ENCODE data around the gene C1orf35. TPM values are rescaled to one million over a fixed set of nuclear protein-coding genes. Genes with fewer than 3 reads are reported as not detected.

The C1orf35 gene
- polyA plus RNA-seq, 3 donors, result 13.4 to 23.6 (median 23.2) TPM

DNA sequence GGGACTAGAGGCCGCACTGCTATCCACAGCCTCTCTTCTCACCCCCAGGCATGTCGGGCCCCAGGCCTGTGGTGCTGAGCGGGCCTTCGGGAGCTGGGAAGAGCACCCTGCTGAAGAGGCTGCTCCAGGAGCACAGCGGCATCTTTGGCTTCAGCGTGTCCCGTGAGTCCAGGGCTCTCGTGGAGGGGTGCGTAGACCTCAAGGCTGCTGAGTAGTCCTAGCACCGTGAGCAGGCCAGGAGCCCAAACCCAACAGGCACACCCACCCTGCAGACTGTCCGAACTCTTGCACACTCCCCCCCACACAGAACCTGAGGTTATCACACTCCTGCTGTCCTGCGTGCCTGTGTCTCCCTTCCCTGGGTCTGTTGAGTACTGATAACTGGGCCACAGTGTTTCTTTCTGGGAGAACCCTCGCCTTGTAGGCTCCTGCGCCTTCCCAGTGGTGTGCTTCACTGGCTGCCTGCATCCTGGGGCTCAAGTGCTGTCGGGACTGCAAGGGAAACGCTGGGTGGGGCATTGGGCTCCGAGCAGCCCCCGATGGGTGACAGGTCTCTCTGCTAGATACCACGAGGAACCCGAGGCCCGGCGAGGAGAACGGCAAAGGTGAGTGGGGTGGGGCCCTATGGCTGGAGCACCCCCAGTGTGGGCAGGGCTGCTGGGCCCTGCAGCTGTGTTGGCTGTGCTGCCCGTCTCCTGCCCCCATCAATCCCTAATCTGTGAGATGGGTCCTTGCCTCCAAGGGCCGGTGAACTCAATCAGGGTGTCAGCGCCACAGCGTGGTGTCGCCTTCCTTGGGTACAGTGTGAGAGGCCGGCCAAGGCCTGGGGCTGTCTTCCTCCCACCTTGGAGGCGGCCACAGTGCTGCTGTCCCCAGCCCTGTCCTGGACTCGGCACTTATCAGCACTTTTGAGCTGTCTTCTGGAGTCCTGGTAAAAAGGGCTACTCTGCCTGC is 42.6 kb upstream of the C1orf35 start:
- no peak for DNase-seq (ENCODE audit: extremely low read depth in 1 of 11, low read depth in 9 of 11, low spot score in 4 of 11)

DNA sequence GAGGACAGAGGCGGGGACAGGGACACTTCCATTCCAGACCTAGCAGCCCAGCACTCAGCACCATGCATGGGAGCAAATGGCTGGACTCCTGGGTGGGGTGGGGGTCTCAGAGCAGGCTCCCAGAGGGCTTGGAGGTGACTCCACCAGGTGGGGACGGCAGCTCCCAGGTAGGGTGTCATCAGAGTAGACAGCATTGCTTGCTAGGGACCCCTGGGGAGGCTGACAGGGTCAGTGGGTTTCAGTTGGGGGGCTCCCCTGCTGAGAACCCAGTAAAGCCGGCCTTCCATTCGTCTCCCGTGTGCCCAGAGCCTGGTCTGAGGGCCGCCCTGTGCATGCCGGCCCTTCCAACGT is 41.8 kb upstream of the C1orf35 start:
- no peak for DNase-seq (ENCODE audit: extremely low read depth in 1 of 11, low read depth in 9 of 11, low spot score in 4 of 11)

DNA sequence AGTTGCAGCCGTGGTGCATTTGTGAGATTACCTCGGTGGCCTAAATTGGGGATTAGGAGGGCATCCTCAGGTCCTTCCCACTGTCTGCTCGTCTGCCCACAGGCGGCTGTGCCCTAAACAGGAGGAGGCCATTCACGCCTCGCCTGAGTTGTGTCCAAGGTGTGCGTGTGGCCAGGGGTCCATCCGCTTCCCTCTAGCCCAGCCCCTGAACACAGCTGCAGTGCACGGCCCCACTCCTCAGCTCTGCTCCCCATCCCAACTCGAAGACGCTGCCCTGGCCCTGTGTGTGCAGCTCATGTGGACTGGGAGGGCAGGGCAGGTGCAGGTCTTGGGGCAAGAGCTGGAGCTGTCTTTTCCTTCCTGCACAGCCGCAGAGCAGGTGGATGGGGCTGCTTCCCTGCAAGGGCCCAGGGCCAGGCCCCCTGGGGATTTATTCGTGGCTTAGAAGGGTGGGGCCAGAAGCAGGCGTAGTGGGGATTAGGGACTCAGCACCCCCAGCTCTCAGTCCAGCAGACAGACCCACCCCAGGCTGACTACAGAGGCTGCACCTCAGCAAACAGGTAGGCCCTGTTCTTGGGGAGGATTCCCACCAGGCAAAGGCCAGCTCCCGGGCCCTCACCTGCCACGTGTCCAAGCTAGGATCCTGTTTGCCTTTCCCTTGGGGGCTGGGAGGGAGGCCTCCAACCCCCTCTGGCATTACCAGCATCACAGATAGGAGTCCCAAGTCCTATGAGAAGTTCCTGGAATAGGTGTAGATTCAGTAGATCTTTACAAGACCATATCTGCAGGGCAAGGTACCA is 41.3 kb upstream of the C1orf35 start:
- DNase-seq (ENCODE audit: extremely low read depth in 1 of 11, low read depth in 9 of 11, low spot score in 4 of 11), result no peak

DNA sequence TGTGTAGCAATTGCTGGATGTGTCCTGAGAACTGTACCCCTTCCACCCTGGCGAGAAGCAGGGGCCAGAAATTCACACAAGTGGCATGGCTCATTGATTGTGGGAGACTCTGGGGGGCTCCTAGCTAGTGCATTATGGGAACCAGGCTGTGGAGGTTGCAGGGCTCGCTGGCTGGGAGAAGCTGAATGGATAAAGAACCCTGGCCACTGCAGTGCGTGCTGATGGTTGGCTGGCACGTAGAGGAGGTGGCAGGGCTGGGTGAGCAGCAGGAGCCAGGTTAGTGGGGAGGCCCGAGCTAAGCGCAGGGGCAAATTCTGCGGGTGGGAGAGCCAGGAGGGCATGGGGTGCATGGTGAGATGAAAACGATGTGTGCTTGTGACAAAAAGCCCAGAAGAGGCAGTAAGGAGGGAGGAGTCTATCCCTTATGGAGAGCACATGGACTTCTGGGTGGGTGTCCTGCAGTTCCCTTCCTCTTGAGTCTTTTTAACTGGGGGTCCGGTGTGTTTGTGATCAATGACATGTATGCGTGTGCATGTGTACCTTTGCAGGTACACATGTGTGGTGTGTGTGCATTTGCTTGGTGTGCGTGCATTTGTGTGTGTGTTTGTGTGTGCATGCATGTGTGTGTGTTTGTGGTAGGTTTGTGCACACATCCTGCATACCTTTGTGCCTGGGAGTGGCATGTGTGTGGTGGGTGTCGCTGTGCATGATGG is 40.5 kb upstream of the C1orf35 start:
- no peak for DNase-seq (ENCODE audit: extremely low read depth in 1 of 11, low read depth in 9 of 11, low spot score in 4 of 11)

DNA sequence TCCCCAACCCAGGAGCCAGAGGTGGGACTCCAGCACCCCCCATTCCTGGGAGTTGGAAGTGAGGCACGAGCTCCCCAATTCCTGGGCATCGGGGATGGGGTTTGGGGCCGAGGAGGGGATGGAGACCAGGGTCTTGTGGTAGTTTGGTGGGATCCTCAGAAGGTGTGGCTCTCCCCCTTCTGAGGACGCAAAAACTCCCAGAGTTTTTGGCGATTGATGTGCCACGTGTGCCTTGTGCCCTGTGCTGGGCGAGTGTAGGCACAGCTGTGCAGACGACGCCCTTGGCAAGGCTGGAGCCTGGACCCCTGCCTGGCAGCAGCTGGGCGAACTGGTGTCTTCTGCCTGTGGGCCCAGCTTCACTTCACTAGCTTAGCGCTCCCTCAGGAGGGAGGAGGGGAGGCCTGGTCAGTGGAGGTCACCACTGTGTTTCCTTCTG is 39.6 kb upstream of the C1orf35 start:
- no peak for DNase-seq (ENCODE audit: extremely low read depth in 1 of 11, low read depth in 9 of 11, low spot score in 4 of 11)

DNA sequence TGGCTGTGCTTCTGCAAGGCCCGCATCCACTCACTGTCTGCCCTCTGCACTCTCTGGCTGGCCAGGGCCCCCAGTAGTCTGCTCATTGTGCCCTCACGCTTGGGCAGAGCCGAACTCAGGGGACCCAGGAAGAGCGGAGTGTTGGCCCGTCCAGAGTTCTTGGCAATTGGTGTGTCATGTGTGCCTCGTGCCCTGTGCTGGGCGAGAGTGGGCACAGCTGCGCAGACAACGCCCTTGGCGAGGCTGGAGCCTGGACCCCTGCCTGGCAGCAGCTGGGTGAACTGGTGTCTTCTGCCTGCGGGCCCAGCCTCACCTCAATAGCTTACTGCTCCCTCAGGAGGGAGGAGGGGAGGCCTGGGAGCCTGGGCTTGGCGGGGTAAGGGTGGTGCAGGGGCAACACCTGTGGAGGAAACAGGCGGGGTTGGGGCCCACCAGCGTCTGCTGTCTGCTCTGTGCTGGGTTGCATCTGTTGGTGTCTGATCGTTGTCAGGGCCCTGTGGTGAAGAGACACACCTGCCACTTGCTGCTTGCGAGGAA is 39.1 kb upstream of the C1orf35 start:
- no peak for DNase-seq (ENCODE audit: extremely low read depth in 1 of 11, low read depth in 9 of 11, low spot score in 4 of 11)

DNA sequence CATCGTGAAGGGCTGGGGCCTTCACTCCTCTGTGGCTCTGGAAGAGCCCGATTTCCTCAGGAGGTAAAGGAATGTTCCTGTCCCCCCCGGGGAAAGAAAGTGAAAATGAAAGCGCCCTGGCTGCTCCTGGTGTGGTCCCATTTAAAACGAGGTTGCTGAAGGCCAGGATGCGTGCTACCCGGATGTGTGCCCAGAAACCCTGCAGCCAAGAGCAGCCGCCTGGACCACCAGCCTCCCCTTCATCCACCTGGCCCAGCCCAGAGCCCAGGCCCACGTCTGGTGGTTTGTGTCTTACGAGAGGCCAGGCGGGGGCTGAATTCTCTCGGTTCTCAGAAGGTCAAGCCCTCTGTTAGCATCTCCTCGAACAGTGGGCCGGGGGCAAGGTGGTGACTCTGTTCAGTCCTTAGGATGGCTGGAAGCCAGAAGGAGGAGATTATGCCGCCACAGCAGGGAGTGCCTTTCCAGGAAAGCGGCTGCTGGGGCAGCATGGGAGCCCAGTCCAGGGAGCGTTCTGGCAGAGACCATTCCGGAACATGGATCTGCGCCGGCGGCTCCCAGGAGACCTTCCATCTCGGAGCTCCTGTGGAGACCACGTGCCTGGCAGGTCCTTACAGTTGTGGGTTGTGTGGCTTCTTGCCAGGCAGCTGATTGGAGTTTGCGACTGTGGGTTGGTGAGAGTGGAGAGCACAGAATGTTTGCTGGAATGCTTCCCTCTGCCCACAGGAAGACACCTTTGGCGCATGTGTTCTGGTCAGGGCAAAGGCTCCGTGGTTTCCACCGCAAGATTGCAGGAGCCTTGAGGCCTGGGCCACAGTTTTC is 38.3 kb upstream of the C1orf35 start:
- DNase-seq (ENCODE audit: extremely low read depth in 1 of 11, low read depth in 9 of 11, low spot score in 4 of 11), result no peak

DNA sequence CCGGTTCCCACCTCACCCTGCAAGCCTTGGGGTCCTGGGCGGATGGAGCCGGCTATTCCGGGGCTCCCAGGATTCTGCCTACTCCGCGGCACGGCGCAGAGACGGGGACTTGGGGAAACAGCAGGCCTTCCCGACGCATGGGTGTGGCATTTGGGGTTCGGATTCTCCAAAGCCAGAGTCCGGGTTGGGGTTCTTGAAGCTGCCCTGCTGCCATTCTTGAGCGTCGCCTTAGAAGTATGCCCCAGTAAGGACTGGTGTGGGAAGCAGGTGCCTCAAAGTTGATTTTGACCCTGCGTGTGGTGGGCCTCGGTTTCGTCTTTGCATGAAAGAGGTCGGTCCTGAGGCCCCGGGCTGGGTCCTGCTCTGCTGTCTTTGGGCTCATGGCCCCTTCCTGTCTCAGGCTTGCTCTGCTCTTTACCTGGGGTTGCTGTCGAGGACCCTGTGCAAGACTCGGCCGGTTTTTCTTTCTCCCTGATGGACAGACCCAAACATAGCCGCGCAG is 37.6 kb upstream of the C1orf35 start:
- no peak for DNase-seq (ENCODE audit: extremely low read depth in 1 of 11, low read depth in 9 of 11, low spot score in 4 of 11)

DNA sequence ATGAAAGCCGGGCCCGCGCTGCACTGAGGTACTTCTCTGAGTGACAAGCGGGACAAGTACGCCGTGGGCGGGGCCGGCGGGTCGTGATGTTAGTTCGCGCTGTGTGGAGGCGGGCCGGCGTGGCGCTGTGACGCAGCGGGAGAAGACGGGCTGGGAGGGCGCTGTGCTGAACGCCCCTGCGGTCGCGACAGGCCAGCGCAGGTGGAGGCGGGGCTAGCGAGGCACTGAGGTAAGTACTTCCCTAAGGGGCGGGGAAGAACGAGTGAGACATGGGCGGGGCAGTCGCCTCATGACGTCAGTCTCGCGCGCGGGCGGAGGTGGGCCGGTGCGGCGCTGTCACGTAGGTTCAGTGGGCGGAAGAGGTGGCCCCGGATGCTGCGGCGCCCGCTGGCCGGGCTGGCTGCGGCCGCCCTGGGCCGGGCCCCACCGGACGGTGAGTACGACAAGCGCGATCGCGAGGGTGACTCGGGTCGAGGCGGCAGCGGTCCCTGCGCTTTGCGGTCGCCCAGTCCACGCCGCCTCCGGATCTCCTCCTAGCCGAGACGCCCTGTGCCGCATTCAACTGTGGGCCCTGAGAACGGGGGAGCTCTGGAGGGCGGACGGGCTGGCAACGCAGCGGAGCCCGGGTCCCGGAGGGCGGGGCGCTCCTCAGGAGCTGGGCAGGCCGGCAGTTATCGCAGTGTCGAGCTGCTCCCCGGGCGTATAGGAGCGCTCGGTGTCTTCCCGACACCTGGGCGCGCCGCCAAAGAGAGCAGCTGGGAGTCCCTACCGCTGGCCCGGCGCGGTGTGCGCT is 37.0 kb upstream of the C1orf35 start, which contains the start of gene GUK1:
GUK1 (plus strand) TSS at position 349 of the 793 bp plus-strand sequence; CDS start at position 373, 24 bp downstream.
- DNase-seq (ENCODE audit: extremely low read depth in 1 of 11, low read depth in 9 of 11, low spot score in 4 of 11), result peak; percentile 90 to 98 (median 97)

DNA sequence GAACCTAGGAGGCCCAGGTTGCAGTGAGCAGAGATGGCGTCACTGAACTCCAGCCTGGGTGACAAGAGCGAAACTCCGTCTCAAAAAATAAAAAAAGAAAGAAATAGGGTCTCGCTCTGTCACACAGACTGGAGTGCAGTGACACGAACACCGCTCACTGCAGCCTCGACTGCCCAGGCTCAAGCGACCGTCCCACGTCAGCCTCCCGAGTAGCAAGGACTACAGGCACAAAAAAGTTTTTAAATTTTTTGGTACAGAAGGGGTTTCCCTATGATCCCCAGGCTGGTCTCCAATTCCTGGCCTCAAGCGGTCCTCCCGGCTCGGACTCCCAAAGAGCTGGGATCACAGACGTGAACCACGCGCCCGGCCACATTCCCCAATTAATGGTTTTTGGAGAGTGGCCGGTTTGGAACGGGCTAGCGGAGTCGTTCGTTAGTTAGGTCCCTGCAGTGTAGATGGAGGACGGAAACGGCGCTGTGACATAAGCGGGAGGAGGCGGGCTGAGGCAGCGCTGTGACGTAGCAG is 36.3 kb upstream of the C1orf35 start:
- no peak for DNase-seq (ENCODE audit: extremely low read depth in 1 of 11, low read depth in 9 of 11, low spot score in 4 of 11)

DNA sequence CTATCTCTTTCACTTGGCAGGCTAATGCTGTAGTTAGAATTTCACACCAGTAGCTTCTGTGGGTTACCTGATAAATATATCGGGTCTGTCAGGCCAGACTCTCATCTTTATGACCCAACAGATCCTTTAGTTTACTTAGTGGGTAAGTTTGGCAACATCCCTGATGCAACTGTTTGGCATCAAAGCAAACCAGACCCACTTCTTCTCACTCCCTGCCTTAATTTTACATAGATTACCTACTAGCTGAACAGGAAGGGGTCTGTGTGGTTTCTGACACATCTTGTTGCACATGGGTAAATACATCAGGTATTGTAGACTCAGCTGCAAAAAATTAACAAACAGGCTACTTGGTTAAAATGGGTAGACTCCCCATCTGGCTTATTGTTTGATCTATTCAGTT is 33.8 kb upstream of the C1orf35 start:
- no peak for DNase-seq (ENCODE audit: extremely low read depth in 1 of 11, low read depth in 9 of 11, low spot score in 4 of 11)

DNA sequence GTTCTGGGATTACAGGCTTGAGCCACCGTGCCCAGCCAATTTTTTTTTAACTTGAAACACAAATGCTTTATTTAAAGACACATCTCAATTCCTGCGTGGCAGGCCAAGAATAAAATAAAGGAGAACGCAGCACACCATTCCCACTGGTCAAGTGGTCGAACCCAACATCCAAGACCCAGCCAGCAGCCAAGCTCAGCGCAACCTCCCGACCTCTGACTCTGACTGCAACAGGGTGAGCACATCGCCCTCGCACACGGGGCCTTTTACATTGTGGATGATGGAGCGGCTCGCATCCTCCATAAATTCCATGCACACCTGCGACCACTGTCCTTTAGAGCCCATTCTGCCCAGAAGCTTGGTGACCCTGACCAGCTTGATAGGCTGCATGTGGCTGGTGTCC is 31.5 kb upstream of the C1orf35 start:
- DNase-seq (ENCODE audit: extremely low read depth in 1 of 11, low read depth in 9 of 11, low spot score in 4 of 11), result no peak

DNA sequence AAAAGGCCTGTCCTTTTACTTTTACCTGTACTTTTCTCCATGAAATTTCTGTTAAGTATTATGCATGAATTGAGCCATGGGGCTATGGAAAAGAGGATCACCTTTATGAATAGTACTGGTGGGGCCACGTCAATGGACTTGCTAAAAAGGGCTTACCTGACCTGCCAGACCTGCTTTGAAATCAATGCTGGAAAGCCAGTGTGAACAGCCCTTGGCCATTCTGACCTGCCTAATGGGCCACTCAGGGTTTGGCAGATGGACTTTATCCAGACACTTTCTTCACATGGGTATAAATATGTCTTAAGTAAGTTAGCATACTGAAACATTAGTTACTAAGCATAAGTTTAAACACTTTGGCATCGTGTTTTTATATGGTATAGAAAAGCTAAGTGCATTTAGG is 28.6 kb upstream of the C1orf35 start:
- DNase-seq (ENCODE audit: extremely low read depth in 1 of 11, low read depth in 9 of 11, low spot score in 4 of 11), result no peak

DNA sequence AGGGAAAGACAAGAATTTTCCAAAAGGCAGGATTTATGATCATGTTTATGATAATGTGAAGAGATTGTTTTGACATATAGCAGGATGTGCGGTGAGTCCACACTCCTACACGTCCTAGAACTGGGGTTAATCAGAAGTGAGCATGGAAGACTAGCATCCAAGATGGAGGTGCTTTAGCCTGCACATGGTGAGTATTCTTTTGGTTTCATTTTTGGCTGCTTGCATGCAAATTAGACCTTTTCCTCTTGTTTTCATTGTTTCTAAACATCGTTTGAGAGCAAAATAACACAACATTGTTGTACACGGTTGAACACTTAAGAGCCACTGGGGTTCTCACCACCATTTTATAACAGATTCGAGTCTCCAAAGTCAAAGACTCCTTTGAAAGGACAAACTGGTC is 22.1 kb upstream of the C1orf35 start:
- no peak for DNase-seq (ENCODE audit: extremely low read depth in 1 of 11, low read depth in 9 of 11, low spot score in 4 of 11)

DNA sequence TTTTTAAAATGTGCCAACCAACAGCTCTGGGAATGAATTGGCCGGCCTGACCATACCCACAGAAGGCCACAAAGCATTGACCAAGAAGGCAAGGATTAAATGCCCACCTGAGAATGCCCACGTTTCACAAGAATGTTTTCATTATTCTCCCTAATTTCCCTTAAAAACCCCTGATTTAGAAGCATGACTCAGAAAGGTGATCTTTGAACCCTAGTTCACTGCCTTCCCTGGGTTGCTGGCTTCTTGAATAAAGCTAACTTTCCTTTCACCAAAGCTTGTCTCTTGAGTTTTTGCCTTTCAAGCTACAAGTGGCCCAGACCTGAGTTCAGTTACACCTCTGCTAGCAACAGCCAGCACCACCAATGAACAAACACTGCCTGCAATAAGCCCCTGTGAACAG is 20.4 kb upstream of the C1orf35 start:
- DNase-seq (ENCODE audit: extremely low read depth in 1 of 11, low read depth in 9 of 11, low spot score in 4 of 11), result no peak

DNA sequence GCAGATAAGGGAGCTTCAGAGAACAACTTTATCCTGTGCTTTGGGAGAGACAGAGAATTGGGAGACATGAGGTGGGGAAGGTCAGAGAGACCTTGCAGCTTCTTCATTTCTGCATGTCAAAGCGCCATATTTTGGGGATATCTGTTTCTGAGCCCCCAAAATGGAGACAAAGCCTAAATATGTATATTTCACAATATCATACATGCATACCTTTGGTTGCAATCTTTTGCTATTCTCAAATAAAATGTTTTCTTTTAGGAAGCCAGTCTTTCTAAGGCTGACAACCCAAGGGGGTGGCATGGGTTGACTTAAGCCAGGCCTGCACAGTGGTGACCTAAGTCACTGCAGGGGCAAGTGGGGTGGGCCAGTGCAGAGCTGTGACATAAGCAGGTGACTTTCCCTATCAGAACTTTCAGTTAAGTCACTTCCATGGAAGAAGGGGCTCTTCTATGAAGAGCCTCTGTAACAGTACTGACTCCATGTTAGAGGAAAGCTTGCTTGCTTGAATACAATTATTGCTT is 19.9 kb upstream of the C1orf35 start:
- DNase-seq (ENCODE audit: extremely low read depth in 1 of 11, low read depth in 9 of 11, low spot score in 4 of 11), result no peak

DNA sequence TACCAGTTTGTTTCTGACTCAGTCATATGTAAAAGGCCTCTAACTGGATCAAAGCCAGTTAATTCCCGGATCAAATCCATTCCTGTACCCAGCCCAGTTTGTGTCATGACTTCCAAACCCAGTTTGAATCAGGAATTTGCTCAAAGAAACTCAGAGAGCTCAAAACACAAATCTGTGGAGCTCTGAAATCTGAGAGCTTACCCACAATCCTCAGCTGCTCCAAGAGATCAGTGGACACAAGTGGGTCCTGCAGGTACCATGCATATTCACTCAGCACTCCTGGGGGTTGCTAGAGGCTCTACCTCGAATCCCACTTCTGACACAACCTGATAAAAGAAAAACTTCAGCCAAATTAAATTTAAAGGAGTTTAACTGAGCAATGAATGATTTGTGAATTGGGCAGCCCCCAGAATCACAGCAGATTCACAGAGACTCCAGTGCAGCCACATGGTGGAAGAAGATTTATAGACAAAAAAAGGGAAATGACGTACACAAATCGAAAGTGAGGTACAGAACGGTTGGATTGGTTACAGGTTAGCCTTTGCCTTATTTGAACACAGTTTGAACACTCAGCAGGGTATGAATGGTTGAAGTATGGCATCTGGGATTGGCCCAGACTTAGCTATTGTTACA is 17.8 kb upstream of the C1orf35 start:
- DNase-seq (ENCODE audit: extremely low read depth in 1 of 11, low read depth in 9 of 11, low spot score in 4 of 11), result no peak

Measured in renal cortex interstitium (tissue), 11 donors.